Measurements from ENCODE around the gene PNMA8C. TPM values are rescaled to one million over a fixed set of nuclear protein-coding genes. Genes with fewer than 3 reads are reported as not detected.
"Not testable (repeated sequence)": the region's sequence is repeated elsewhere in the genome, so short reads cannot be mapped to it uniquely, and the experiment has no call there.

Gene PNMA8C
- polyA plus RNA-seq, 3 donors, result 0.41 to 0.60 (median 0.46) TPM

DNA sequence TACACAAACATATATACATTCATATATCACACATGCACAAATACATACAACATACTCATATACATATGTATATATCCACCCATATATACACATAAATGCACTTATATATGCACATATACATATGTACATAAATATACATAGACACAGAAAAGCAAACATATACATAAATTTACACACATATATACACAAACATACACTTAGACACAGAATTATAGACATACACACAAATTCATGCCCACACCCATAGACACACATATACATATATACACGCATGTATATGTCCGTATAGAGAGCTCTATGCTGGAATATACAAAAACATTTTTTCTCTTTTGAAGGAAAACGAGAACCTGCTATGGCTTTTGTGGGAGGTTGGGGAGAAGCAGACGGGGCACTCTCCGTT, 22.0 kb upstream of the PNMA8C start:
- DNase-seq, result no peak

GRCh38 chr19:46449228-46449627, 20.5 kb upstream of the PNMA8C start:
- DNase-seq, result no peak

- no peak for DNase-seq
These were observed 19.9 kb upstream of the PNMA8C start for GRCh38 chr19:46448601-46449000.

GRCh38 chr19:46447824-46448223, 19.1 kb upstream of the PNMA8C start:
- no peak for DNase-seq

DNA sequence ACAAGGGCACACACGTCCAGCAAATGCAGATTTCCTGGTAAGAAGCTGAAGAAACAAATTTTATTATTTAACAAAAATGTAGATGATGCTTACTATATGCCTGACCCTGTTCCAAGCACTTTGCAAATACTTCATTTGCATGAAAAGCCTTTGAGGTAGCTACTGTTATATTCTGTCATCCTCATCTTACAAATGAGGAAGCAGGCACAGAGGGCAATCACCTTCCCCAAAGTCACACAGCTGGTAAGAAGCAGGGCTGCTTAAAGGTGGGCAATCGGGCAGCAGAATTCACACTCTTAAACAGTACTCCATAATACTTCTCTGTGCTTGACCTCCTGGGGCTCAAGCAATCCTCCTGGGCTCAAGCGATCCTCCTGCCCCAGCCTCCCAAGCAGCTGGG, 18.3 kb upstream of the PNMA8C start:
- DNase-seq, result no peak

GRCh38 chr19:46446021-46446420, 17.3 kb upstream of the PNMA8C start:
- DNase-seq, result no peak

GRCh38 chr19:46442808-46443450, 14.2 kb upstream of the PNMA8C start:
- DNase-seq, result no peak

- no peak for DNase-seq
These were observed 13.1 kb upstream of the PNMA8C start for GRCh38 chr19:46441866-46442265.

GRCh38 chr19:46435689-46436088, 7.0 kb upstream of the PNMA8C start:
- not testable (repeated sequence) for DNase-seq

- no peak for DNase-seq
These were observed 6.3 kb upstream of the PNMA8C start for GRCh38 chr19:46435009-46435408.

- DNase-seq, result not testable (repeated sequence)
These were observed 4.7 kb upstream of the PNMA8C start for GRCh38 chr19:46433470-46433869.

GRCh38 chr19:46431824-46432223, 3.1 kb upstream of the PNMA8C start:
- no peak for DNase-seq

DNA sequence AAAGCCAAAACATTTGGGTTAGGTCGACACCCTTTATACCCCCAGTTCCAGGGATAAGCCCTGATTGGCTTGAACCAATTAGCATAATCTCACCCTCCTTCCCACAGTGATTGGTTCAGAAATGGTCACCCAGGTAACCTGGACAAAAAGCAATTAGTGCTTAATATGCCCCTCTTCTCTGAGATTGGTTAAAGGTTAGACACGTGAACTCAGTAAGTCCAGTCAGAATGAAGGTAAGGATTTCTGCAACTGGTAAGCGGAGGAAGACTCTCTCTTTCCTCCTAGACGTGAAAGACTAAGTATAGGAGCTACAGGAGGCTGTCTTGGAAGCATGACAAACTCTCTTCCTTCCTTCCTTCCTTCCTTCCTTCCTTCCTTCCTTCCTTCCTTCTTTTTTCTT, 1.3 kb upstream of the PNMA8C start:
- DNase-seq, result no peak

- DNase-seq, result no peak
These were observed 1.2 kb downstream of the PNMA8C start for GRCh38 chr19:46427518-46428045.

DNA sequence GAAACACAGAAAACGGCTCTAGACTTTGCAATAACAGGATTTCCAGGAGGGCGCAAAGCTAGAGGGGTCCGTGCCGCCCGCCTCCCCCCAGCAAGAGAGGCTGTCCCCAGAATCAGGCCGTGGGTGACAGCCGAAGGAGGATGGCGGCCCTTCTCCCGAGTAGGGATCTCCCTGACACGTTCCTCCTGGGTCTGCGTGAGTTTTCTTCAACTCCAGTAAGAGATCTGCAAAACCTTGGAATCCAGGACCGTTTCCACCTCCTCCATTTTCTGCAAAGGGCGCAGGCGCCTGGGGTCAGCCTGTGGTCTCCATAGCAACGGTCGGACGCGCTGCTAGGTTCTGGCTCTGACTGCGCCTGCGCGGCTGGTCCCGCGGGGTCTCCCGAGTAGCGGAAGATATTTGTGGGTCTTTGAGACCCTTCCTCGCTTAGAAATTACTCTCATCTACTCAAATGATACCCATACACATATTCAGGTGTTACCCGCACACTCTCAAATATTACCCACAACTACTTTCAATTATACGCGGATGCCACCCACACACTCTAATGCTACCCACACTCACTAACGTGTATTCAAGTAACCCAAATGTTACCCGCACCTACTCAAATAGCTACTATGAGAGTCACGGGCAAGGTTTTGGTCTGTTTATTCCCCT, 2.1 kb downstream of the PNMA8C start:
- DNase-seq, result peak; percentile 89

GRCh38 chr19:46426035-46426505, 2.7 kb downstream of the PNMA8C start:
- peak; percentile 91 for DNase-seq

DNA sequence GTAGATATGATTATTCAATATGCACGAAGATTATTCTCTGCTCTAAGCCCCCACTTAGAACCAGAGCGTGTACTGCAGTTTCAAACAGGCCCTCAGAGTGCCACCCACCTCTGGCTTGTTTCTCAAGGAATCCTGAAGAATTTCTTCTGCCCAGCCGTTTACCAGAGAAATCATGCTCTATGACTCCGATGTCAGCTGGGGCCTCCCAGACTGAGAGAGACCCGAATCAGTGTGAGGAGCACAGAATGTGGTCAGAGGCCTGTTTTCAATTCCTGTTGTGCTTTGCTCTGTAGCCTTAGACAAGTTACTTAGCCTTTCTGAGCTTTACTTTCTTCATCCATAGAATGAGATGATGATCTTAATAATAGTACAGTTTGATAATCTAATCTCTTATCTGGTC, 5.5 kb downstream of the PNMA8C start:
- no peak for DNase-seq

DNA sequence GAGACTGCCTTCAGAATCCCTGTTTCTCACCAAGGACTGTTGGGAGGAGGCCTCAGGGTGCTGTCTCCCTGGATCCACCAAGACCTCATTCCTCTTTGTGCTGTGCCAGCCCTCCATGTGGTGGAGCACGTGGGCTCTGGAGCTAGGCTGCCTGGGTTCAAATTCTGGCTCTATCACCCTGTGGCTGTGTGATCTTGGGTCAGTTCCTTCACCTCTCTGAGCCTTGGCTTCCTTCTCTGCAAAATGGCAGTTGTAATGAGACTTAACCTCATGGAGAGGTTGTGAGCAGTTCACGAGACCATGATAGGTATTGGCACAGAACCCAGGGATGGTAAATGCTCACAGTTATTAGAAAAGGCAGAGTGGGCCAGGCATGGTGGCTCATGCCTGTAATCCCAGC, 6.4 kb downstream of the PNMA8C start:
- no peak for DNase-seq

- no peak for DNase-seq
These were observed 8.7 kb downstream of the PNMA8C start for GRCh38 chr19:46420056-46420455.

- peak; percentile 96 for DNase-seq
These were observed 12.7 kb downstream of the PNMA8C start for GRCh38 chr19:46415804-46416709.

GRCh38 chr19:46414899-46415298, 13.8 kb downstream of the PNMA8C start:
- not testable (repeated sequence) for DNase-seq

DNA sequence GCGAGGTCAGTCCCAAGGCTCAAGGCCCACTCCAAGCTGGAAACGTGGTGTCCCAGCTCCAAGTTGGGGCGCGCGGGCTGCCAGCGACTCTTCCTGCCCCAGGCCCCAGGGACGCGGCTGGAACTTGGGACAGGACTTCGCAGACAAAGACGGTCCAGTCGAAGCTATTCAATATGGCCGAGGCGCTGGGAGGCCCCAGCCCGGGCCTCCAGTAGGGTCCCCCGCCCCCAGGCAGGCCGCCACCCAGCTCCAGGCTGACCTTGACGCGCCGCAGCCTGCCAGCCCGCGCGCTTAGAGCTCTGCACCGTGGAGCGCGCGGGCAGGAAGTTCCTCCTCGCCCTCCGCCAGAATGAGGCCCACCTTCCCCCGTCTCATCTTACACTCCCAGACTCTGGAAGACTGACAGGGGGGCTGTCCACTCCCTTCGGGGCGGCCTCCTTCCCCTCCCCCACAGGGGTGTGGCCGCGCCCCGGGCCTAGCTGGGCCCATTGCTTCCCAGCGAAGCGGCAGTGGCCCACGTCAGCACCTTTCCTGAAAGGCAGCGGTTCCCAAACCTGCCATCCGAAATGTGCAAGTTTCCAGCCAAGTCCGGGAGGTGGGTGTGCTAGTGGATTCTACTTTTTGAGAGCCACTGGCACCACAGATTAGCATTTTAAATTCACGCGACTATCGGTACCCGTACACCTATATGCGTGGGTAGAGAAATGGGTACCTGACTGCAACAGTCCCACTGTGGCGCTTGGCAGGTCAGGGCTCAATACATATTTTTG, 15.3 kb downstream of the PNMA8C start, which contains the start of gene CCDC8:
Gene CCDC8, minus strand, starts transcription at position 303 of the 770 bp plus-strand sequence. CDS start 754 bp downstream, outside the sequence.
- DNase-seq, result peak; percentile 98
